HPDE6-E6E7 (cell line): ENCODE data around the gene TMEM135.
"Not testable (repeated sequence)": the region's sequence is repeated elsewhere in the genome, so short reads cannot be mapped to it uniquely, and the experiment has no call there.

Experiments
- DNase-seq: peaks from one replicate; pipeline ENCODE4 v3.0.0; 2011; ENCODE audit warnings: missing footprints; ENCODE audit errors: extremely low spot score

TMEM135 gene

DNA sequence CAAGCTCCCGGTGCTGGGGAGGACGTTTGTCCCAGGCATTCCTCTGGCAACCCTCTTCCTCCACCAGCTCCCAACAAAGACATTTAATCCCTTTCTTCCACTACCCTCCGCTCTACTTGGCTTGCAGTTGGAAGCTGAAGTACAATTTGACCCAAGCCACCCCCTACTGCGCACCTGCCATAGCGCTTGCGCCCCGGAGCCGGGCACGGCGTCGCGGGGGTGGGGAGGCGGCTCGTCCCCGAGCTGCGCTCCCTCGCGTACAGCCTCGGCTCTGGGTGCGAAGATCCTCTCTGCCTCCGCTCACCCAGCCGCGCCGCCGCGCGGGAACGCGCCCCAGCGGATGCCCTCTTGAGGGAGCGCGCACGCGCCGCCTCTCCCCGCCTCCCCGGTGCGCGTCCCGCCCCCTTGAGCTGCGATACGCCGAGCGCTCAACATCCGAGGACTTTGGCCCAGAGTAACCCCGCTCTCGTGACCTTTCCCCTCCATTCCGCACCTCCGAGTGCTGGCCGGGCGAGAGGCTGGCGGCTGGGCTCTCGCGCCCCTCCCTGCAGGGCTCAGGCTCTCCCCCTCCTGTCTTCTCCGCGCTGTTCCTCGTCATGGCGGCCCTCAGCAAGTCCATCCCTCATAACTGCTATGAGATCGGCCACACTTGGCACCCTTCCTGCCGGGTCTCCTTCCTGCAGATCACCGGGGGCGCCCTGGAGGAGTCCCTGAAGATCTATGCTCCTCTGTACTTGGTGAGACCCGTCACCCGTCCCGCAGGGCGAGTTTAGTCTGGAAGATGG is at the start of gene TMEM135:
TSS of gene TMEM135 (plus strand) at position 485 of the 785 bp plus-strand sequence. CDS start at position 597, 112 bp downstream.
- DNase-seq = peak; percentile 90

DNA sequence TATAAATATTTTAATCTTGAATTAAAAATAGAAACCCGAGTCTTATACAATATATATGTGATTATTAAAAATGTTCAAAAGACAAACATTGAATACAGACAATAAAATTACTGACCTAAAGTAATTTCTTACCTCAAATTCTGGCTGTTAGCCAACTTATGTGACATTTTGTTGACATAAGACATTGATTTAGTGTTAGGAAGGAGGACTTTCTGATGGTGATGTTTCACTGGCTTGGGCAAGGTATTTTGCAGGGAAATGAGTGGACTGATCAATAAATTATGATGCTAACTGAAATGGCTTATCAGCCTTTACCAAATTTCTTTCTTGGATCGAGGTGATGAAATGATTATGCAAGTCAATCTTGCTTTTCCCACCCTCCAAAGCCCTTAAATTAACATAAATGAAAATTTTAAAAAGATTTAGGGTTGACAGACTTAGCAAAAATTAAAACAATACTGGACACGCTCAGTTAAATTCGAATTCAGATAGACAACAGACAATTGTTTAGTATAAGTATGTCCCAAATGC is 49.3 kb upstream of the TMEM135 start:
- DNase-seq = no peak

DNA sequence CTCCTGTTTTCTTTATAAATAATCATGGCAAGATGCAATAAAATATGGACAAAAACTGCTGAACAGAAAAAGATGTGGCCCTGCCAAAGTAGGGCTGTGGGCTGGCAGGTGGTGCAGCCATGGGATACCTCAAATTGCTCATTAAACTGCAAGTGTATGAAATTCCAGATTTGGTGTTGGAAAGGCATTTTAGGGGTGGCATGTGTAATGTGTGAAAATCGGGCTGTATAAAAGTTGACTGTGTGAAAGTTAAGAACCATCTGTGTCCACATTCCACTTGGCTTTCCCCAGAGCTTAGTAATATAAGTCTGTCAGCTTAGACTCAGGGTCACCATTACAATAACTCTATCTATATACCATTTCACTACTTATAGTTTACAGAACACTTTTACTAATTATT is 47.7 kb upstream of the TMEM135 start:
- no peak for DNase-seq

DNA sequence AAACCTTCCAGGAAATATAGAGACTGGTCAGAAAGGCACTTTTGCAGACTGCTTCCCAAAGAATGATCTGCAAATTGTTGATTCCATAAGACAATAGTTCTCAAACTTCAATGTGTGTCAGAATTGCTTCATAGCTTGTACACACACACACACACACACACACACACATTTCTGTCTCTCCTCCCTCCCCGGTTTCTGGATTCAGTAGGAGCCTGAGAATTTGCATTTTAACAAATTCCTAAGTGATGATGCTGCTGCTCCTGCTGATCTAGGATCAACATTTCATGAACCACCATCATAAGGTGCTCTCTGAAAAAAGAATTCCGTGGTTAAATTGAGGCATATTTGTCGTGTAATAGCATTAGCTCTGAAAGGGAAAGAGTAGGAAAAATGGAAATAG is 47.2 kb upstream of the TMEM135 start:
- DNase-seq = no peak

DNA sequence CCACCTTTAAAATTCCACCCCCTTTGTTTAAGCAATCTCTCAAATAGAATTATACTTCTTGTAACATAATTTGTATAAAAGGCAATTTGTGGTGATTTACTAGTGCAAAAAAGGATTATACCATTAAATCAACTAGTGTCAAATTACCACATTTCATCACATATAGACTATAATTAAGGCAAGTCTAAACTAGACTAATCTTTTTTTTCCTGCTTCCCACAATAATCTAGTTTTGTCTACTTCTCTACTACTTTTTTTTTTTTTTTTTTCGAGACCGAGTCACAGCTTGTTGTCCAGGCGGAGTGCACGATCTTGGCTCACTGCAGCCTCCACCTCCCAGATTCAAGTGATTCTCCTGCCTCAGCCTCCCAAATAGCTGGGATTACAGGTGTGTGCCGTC is 46.4 kb upstream of the TMEM135 start:
- DNase-seq = no peak

DNA sequence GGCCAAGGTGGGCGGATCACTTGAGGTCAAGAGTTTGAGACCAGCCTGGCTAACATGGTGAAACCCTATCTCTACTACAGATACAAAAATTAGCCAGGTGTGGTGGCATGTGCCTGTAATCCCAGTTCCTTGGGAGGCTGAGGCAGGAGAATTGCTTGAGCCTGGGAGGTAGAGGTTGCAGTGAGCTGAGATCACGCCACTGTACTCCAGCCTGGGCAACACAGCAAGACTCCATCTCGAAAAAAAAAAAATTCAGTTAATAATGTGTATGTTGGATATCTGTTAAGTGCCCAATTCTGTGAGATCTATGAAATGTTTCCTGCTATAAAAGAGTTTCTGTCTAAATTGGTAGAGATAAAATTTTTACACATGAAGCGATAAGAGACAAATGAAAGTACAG is 45.4 kb upstream of the TMEM135 start:
- not testable (repeated sequence) for DNase-seq

DNA sequence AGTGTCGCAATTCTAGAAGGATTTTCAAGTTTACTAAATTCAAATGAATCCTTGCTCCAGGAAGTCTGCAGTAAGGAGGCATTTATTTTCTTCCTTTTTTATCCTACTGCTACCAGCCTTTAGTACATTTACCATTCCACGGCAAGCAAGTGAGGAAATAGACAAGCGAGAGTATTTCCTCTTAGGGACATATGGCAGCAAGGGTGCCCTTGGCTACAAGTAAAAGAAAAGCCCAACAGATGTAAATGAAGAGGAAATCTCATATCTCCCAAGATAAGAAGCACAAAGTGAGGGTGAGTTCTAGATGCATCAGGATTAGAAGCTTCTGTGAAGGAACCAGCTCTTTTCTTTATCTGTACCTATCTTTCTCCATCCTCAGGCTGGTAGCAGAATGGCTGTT is 44.7 kb upstream of the TMEM135 start:
- DNase-seq = no peak

DNA sequence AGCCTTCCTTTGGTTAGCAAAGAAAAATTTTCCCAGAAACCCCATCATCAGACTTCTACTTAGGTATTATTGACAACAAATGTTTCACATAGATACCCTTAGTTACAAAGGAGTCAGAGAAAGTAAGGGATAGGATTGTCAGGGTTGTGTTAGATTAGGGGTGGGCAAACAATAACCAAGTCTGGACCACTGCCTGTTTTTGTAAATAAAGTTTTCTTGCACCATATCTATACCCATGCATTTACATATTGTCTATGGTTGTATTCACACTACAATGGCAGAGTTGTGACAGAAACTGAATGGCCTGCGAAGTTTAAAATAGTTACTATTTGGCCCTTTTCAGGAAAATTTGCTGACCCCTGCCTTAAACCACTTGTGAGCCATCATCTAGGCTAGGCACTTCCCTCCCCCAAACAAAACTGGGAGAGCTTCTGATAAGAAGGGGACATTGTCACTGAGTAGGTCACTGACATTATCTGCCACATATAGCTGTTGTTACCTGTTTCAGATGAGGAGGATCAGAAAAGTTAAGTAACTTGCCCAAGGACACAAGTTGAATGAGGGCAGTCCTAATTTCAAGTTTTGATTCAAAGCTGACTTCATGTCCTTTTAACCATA is 40.7 kb upstream of the TMEM135 start:
- no peak for DNase-seq

DNA sequence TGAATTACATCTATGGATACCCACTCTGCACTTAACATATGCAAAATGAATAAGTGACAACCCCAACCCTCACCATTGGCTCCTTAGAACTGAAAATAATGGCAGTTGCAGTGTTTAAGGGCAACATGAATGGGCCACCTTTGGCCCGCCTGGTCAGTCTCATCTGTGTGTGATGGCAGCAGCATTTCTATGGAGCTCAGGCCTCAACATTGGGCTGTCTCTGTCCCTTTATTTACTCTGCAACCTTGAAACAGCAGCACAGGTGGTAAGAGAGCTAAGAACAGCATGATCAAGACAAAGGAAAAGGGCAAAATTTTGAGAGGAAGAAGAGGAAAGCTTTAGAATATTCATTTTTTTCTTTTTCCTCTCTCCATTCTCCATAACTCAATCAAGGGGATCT is 38.3 kb upstream of the TMEM135 start:
- DNase-seq = no peak

DNA sequence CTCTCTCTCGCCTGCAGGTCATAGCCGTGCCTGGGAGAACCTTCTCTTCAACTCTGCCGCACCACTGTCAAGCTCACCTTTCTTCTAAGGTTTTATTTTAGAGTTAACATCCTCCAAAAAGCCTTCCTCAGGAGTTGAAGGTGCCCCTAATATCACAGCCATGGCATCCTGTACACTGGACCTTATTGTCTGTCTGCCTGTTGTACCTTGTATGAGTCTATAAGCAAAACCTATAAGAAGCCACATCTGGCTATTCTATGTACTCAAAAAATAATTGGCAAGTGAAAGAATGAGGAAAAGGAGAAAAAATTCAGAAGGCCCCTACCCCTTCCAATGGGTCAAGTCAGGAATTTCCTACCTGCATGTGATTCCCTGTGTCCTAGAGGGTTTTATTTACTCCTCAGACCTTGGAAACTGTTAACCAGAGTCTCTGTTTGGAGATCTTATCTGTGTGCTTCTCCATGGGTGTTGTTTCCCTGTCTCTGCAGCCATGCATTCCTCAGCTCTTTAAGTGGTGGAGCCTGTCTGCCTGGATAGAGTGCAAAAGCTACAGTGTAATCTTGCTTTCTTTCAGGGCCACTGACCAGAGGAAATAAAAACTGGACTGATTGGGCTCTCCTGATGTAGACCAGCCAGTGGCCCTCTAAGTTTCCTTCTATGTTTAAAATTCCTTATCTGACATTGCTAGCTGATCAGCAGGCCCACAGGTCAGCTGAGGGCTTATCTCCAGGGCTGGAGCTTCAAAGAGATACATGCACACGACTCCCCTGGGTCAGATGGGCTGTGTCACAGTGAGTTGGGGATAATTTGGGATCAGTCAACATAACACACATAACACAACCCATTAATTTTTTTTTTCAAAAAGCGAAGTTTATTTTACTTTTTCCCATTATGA is 37.6 kb upstream of the TMEM135 start:
- no peak for DNase-seq

DNA sequence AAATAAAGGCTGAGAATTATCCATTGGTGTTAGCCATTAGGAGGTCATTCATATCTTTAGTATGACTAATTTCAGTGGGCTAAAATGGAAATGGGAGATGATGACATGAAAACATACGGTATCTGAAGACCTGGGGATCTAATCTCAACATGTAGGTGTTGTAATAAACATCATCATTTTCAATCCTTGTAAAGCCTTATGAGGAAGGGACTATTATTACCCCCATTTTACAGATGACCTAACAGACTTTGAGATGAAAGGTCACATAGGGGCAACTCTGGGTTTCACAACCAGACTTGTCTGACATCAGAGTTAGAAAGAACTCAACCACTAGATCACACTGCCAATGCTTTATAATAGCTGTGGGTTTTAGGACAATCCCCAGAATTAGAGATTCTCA is 34.8 kb upstream of the TMEM135 start:
- no peak for DNase-seq

DNA sequence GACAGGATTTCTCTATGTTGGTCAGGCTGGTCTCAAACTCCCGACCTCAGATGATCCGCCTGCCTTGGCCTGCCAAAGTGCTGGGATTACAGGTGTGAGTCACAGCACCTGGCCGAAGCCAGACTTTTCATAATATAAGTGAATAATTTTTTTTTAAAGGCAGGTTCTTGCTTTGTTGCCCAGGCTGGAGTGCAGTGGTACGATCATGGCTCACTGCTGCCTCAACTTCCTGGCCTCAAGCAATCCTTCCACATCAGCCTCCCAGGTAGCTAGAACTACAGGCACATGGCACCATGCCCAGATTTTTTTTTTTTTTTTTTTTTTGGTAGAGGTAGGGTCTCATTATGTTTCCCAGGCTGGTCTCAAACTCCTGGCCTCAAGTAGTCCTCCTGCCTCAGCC is 33.5 kb upstream of the TMEM135 start:
- not testable (repeated sequence) for DNase-seq

DNA sequence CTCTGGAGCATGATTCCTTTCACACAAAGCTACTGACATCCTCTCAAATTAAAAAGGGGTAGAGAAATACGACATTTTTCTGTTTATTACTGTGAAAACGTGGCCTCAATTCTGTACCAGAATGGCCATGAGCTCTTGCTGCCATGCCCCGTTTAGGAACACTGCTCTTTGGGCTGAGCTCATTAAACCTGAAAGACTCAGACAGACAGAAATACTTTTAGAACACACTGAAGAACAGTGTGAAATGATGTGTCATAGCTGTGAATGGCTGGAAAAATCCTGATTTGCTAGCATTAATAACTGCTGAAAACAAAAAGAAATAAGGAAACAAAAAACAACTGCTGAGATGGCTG is 32.2 kb upstream of the TMEM135 start:
- DNase-seq = no peak

DNA sequence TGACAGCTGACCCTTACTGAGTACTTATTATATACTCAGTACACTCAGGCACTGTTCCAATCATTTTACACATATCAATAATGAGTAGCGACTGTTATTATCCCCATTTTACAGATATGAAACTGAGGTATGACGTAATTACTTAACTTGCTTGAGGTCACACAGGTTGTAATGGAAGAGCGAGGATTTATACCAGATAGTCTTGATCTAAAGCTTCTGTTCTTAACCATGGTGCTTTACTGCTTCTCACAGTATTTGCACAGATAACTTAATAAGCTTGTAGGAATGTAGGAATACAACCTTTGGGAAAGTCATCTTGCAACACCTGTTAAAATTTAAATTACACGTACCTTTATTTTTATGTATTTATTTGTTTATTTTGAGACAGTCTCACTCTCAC is 31.7 kb upstream of the TMEM135 start:
- no peak for DNase-seq

DNA sequence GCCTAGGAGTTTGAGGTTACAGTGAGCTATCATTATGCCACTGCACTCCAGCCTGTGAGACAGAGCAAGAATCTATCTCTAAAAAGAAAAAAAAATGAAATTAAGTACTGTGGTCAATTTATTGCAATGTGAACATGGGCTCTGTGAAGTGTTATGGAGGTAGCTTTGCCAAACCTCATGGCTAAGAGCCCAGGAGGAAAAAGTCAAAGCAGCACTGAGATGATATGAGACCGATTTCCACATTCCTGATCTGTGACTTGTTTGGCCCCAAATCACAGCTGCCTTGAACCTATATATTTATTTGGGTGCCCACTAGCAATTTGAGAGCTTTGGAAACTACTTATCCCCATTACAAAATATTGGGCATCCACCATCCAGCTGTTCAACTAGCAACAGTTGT is 29.8 kb upstream of the TMEM135 start:
- no peak for DNase-seq

DNA sequence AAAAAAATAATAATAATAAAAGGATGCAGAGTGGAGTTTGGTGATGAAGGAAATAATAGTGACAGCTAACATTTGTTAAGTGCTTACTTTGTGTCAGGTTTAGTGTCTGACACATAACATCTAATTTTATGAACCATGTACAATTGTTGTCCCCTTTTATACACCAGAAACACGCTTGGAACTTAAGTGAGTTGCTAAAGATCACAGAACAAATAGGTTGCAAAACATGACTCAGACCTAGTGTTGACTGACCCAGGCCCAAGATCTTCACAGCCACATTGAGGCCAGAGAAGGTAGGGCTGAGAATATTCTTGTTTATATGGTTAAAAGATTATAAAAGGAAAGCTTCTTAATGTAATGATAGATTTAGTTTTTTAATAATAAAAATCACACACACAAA is 25.6 kb upstream of the TMEM135 start:
- DNase-seq = no peak

DNA sequence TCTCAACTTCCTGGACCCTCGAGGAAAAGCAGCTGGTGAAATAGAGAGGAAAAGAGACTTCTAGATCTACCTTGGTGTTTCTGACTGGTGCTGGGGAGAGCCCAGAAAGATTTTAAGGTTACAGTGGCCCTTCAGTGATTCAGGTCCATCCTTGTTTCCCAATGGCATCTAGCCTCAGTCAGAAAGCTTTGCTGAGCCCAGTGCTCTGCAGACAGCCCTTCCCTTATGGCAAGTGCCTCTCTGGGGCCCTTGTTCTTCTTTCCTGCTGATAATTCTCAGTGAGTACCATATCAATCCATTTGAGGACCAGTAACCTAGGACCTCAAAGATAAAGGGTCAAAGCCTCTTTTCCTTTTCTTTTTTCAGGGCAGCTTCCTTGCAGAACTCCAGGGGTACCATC is 25.1 kb upstream of the TMEM135 start:
- no peak for DNase-seq

DNA sequence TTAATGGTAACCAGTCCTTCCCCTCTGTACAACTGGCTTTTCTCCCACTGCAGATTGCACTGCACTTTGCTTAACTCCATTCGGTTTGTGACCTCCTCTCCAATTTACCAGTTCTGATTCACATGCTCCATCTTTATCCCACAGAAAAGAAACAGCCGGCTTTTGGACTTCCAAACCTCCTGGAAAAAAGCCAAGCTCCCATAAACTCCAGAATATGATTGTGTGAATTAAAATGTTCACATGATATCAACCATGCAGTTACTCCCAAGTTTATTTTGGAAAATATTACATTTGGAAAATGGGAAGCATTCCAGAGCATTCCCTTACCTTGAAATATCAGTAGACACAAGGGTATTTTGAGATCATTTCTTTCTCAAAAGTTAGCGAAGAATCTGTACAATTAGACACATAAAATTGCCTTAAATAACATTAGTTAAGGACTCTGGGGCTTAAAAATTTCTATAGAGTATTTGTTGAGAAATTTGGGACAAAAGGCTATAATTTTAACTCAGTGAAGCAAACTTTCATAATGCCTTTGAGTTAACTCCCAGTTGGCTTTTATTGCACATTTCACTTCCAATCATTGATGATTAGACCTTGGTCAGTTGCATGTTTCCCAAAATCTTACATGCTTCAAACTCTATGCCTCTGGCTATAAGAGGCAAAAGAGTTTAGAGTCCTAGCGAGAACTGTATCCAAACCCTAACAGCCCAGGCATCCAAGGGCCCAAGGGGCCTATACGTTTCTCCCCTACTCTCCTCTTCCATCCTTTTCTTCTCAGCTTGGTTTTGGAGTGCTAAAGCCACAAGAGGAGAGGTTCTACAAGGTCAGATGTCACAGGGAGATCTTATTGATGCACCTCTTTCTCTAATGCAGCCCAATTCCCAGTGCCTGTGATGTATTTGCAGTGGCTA is 23.6 kb upstream of the TMEM135 start:
- DNase-seq = no peak

DNA sequence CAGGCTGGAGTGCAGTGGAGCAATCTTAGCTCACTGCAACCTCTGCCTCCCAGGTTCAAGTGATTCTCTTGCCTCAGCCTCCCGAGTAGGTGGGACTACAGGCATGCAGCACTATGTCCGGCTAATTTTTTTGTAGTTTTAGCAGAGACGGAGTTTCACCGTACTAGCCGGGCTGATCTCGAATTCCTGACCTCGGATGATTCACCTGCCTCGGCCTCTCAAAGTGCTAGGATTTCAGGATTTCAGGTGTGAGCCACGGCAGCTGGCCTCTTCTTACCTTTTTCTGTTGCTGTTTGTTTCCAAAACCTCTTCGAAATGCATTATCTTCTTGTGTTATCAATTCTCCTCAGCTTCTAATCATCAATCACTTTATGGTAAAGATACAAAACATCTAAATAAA is 22.1 kb upstream of the TMEM135 start:
- DNase-seq = no peak

DNA sequence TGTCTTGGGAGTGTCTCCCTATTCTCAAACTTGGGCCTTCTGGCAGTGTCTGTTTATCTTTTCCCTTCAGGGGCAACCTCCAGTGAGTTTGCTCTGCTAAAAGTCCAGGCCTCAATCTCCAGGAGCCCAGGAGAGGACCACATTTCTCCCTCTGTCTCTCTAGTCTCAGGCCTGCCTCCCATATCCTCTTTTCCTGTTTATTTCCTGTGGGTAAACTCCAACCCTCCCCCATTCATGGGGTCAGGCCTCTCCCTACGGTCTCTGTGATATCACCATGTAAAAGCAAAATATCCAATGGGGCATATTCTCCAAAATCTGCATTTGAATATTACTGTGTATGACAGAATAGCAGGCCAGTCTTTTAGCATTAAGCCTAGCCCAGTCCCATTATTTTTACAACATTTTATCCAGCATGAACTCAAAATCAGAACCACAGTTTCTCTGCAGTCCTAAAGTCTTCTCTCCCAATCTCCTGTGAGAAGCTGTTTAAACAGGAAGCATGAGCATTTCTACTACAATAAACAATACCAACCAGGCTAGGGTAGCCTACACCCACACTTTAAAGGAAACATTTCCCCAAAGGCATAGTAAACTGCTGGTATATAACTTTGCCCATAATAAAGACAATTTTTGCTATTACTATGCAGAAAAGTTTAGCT is 18.0 kb upstream of the TMEM135 start:
- DNase-seq = no peak

DNA sequence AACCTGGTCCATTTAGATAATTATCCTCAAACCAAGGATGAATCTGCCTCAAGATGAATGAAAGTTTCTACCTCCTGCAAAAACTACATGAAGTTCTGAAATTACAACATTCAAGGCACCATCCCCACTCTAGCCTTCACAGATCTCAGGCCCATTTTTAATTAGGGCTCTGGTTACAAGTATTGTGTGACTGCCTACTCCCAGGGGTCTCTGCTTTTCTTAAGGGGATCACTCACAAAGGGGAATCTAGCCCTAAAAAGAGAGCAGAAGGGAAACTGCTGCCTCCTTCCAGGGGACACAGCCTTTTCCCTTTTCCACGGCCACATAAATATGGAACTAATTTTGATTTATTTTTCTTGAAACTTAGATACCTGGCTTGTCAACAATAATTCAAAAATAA is 17.4 kb upstream of the TMEM135 start:
- DNase-seq = no peak
